HepG2 (cell line): ENCODE data around the gene PDIA6. TPM values are rescaled to one million over a fixed set of nuclear protein-coding genes. Genes with fewer than 3 reads are reported as not detected.
A peak's percentile ranks its signal among the peaks of the same experiment; 100 is the strongest.

ENCODE experiments used
- CBX2 ChIP-seq, 2 experiments: fragments of 200-600 bp in 1 of 2; sonication (generic); formaldehyde crosslinking in 1 of 2; IDR thresholded peaks; 2 replicates each; pipeline versions ENCODE4 v1.7.0 to v1.8.1; 2018 to 2022; ENCODE audit warnings: low read depth in 2 of 2, low read length in 1 of 2, mild to moderate bottlenecking in 1 of 2, missing genetic modification reagents in 1 of 2
- NR2F2 ChIP-seq: IDR thresholded peaks from 2 replicates; pipeline ENCODE4 v1.6.1; 2012; ENCODE audit warnings: low read depth, inconsistent platforms, borderline replicate concordance
- PHF5A ChIP-seq: IDR thresholded peaks from one replicate; pipeline ENCODE4 v1.6.1; 2018; ENCODE audit warnings: low read depth, missing genetic modification reagents; ENCODE audit not compliant: unreplicated experiment
- RNF2 ChIP-seq: fragments of 450-650 bp; conservative IDR thresholded peaks from 2 replicates; pipeline ENCODE4 v1.6.1; 2016; ENCODE audit warnings: low read depth
- ZFX ChIP-seq: sonication (generic); formaldehyde crosslinking; IDR thresholded peaks from 2 replicates; pipeline ENCODE4 v1.4.0; 2020; ENCODE audit warnings: mild to moderate bottlenecking, low read depth, missing genetic modification reagents, moderate library complexity
- ZNF44 ChIP-seq: sonication (generic); formaldehyde crosslinking; IDR thresholded peaks from 2 replicates; pipeline ENCODE4 v1.5.1; 2020; ENCODE audit warnings: mild to moderate bottlenecking, missing genetic modification reagents
- polyA plus RNA-seq, 8 experiments: library from polyadenylated mRNA; depleted of rRNA in 3 of 8; stranded (reverse) in 7 of 8; unstranded in 1 of 8; fragments of >200 nt; fragmentation: Illumina TruSeq in 4 of 8; extraction: Trizol in 4 of 8; gene quantifications; 2 replicates each; pipeline versions ENCODE4 v1.2.1 to v1.2.3, GENCODE V29; 2011 to 2016; ENCODE audit warnings: low read depth in 4 of 8, missing spikeins in 1 of 8, mixed read lengths in 1 of 8; ENCODE audit not compliant: insufficient read depth in 1 of 8
- total RNA-seq, 5 experiments: library from RNA; depleted of rRNA; stranded (reverse); fragments of >200 nt; fragmentation: Illumina TruSeq; extraction: Trizol; gene quantifications; 2 replicates each; pipeline ENCODE4 v1.2.3, GENCODE V29; 2016; ENCODE audit warnings: low read depth in 1 of 5
- TF ChIP-seq, protein P1 (sequence below), 2 experiments: sonication (generic) in 1 of 2; formaldehyde crosslinking in 1 of 2; IDR thresholded peaks; 2 replicates each; pipeline versions ENCODE4 v1.4.0 to v1.6.1; 2016 to 2020; ENCODE audit warnings: borderline replicate concordance in 1 of 2, low read depth in 1 of 2, mild to moderate bottlenecking in 1 of 2, missing genetic modification reagents in 1 of 2

The PDIA6 gene
- total and polyA plus RNA-seq, 2 of the 13 experiments (the other 11 are each of a cell fraction or from before 2014, with no cell fraction given), result 586 to 642 TPM

DNA sequence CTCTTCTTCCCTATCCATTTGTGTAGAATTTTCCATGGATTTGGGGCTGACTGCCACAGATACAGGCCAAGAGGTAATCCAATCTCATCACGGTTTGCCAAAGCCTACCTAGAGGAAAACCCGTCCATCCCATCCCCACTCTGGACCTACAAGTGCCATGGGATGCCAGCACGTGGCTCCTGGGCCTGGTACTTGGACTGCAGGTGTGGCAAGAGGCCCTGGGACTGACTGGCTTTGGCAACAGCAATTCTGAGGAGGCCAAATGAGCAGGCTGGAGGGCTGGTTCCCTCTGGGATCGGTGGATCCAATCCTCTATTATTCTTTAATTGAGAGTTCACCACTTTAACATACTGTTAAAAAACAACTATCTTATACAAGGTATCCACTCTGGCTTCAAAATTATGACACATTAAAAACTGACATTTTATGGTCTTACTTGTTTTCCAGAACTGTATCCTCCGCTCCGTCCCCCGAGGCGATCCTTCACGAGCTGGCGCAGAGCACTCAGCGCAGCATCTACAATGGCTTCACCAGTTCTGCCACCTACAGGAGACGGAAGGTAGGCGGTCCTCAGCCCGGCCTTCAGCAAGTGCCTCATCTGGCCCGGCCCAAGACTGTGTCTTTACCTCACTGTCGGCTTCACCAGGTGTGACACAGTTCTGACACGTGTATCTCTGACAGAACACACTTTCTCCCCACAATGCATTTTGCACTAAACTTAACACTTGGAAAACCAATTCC lies 19.8 kb downstream of the PDIA6 start (continued):
- TF ChIP-seq, protein P1, sequence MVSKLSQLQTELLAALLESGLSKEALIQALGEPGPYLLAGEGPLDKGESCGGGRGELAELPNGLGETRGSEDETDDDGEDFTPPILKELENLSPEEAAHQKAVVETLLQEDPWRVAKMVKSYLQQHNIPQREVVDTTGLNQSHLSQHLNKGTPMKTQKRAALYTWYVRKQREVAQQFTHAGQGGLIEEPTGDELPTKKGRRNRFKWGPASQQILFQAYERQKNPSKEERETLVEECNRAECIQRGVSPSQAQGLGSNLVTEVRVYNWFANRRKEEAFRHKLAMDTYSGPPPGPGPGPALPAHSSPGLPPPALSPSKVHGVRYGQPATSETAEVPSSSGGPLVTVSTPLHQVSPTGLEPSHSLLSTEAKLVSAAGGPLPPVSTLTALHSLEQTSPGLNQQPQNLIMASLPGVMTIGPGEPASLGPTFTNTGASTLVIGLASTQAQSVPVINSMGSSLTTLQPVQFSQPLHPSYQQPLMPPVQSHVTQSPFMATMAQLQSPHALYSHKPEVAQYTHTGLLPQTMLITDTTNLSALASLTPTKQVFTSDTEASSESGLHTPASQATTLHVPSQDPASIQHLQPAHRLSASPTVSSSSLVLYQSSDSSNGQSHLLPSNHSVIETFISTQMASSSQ (IDR thresholded peaks at IDR 0.05; ENCODE audit: low read depth), result no peak
- TF ChIP-seq, protein P1 (CRISPR knock-in tag; IDR thresholded peaks at IDR 0.05; ENCODE audit: borderline replicate concordance), result no peak
- TF ChIP-seq NR2F2 (no peak), PHF5A (no peak), ZFX (CRISPR knock-in tag) (0 out of 2 replicates have a peak, but pooled peaks have one; percentile 11), RNF2 (no peak), CBX2 (IDR thresholded peaks at IDR 0.05; ENCODE audit: low read depth, low read length) (no peak), CBX2 (CRISPR knock-in tag; IDR thresholded peaks at IDR 0.05; ENCODE audit: low read depth) (no peak), ZNF44 (CRISPR knock-in tag) (no peak)
